SK-N-SH (cell line): ENCODE results near the gene RELB. TPM values are rescaled to one million over a fixed set of nuclear protein-coding genes. Genes with fewer than 3 reads are reported as not detected.
A peak's percentile ranks its signal among the peaks of the same experiment; 100 is the strongest.

Source experiments
- CTCF ChIA-PET: fragments of 300-600, 350-600 bp; formaldehyde crosslinking; extraction: SDS; loops from one replicate; lab custom pipeline; 2021; lab: Yijun Ruan, JAX
- POLR2A ChIA-PET: fragments of 350-600 bp; sonication (Branson Sonifier 250); formaldehyde crosslinking; extraction: SDS; loops from one replicate; lab custom pipeline; 2020; ENCODE audit warnings: antibody characterized with exemption, inconsistent platforms; lab: Yijun Ruan, JAX
- DNase-seq: peaks from one replicate; pipeline ENCODE4 v3.0.0; 2012
- H2AFZ ChIP-seq: fragments of 200-600 bp; sonication (generic); 2 replicates; pipeline ENCODE4 v1.8.1; 2016; ENCODE audit warnings: antibody characterized with exemption, mild to moderate bottlenecking, low read depth
- H3F3A ChIP-seq: fragments of 200-600 bp; sonication (generic); replicated peaks from 2 replicates; pipeline ENCODE3; 2016; ENCODE audit warnings: antibody characterized with exemption, mild to moderate bottlenecking; ENCODE audit not compliant: insufficient read depth
- H3K27ac ChIP-seq, 2 experiments: fragments of 200-500 bp in 1 of 2; fragments of 200-600 bp in 1 of 2; sonication (Bioruptor generic) in 1 of 2; sonication (generic), shearing (Covaris generic) in 1 of 2; 2 replicates each; pipeline versions ENCODE4 v1.5.1 to v1.6.1; 2014 to 2016; ENCODE audit warnings: low read depth in 2 of 2, inconsistent platforms in 1 of 2, low read length in 1 of 2, mild to moderate bottlenecking in 1 of 2, mixed read lengths in 1 of 2
- H3K27me3 ChIP-seq: fragments of 200-600 bp; sonication (generic), shearing (Covaris generic); 2 replicates; pipeline ENCODE4 v1.6.1; 2016; ENCODE audit warnings: mixed run types; ENCODE audit not compliant: insufficient read depth
- H3K36me3 ChIP-seq, 2 experiments: fragments of 200-500 bp in 1 of 2; fragments of 200-600 bp in 1 of 2; sonication (Bioruptor generic) in 1 of 2; sonication (generic) in 1 of 2; replicated peaks in 1 of 2; 2 replicates each; pipeline versions ENCODE3 to v1.5.1; 2014 to 2016; ENCODE audit warnings: low read length in 1 of 2, mild to moderate bottlenecking in 1 of 2; ENCODE audit not compliant: insufficient read depth in 2 of 2, control insufficient read depth in 1 of 2
- H3K4me1 ChIP-seq, 2 experiments: fragments of 200-500 bp in 1 of 2; fragments of 200-600 bp in 1 of 2; sonication (Bioruptor generic) in 1 of 2; sonication (generic), shearing (Covaris generic) in 1 of 2; 2 replicates each; pipeline versions ENCODE4 v1.5.1 to v1.6.1; 2014 to 2016; ENCODE audit warnings: low read depth in 1 of 2, low read length in 1 of 2, mixed run types in 1 of 2; ENCODE audit not compliant: insufficient read depth in 2 of 2, control insufficient read depth in 1 of 2
- H3K4me2 ChIP-seq: fragments of 200-600 bp; sonication (generic), shearing (Covaris generic); 2 replicates; pipeline ENCODE4 v1.6.1; 2017; ENCODE audit warnings: mixed run types
- H3K4me3 ChIP-seq, 2 experiments: fragments of 200-500 bp in 1 of 2; fragments of 200-600 bp in 1 of 2; sonication (Bioruptor generic) in 1 of 2; sonication (generic), shearing (Covaris generic) in 1 of 2; 2 replicates each; pipeline versions ENCODE4 v1.5.1 to v1.8.1; 2014 to 2016; ENCODE audit warnings: low read depth in 2 of 2, inconsistent platforms in 1 of 2, low read length in 1 of 2, mild to moderate bottlenecking in 1 of 2, mixed read lengths in 1 of 2, moderate library complexity in 1 of 2
- H3K79me2 ChIP-seq: fragments of 200-600 bp; sonication (generic); 2 replicates; pipeline ENCODE4 v1.8.1; 2017; ENCODE audit warnings: mild to moderate bottlenecking; ENCODE audit not compliant: insufficient read depth
- H3K9ac ChIP-seq: fragments of 200-600 bp; sonication (generic); 2 replicates; pipeline ENCODE4 v1.6.1; 2017; ENCODE audit warnings: mixed run types
- H3K9me2 ChIP-seq: fragments of 200-600 bp; sonication (generic); 2 replicates; pipeline ENCODE4 v1.6.1; 2017; ENCODE audit warnings: mixed run types
- H3K9me3 ChIP-seq: fragments of 200-600 bp; sonication (generic); 2 replicates; pipeline ENCODE4 v1.6.1; 2017; ENCODE audit warnings: mixed run types, mild to moderate bottlenecking, moderate library complexity
- H4K20me1 ChIP-seq: fragments of 200-600 bp; sonication (generic); 2 replicates; pipeline ENCODE4 v1.6.1; 2017; ENCODE audit warnings: mild to moderate bottlenecking, mixed run types; ENCODE audit not compliant: insufficient read depth
- ELF1 ChIP-seq: IDR thresholded peaks from 2 replicates; pipeline ENCODE4 v1.4.0; 2012
- FOSL2 ChIP-seq: IDR thresholded peaks from 2 replicates; pipeline ENCODE4 v1.4.0; 2012; ENCODE audit warnings: low read depth, mild to moderate bottlenecking, moderate library complexity, borderline replicate concordance
- GATA2 ChIP-seq: sonication (generic); formaldehyde crosslinking; IDR thresholded peaks from 2 replicates; pipeline ENCODE4 v1.5.0; 2020; ENCODE audit warnings: mild to moderate bottlenecking, missing genetic modification reagents
- MAX ChIP-seq: IDR thresholded peaks from 2 replicates; pipeline ENCODE4 v1.4.0; 2012; ENCODE audit warnings: low read depth
- MEF2A ChIP-seq: IDR thresholded peaks from 2 replicates; pipeline ENCODE4 v1.4.0; 2012; ENCODE audit warnings: low read depth, borderline replicate concordance
- MXI1 ChIP-seq: IDR thresholded peaks from 2 replicates; pipeline ENCODE4 v1.6.1; 2012; ENCODE audit warnings: mild to moderate bottlenecking, low read depth, low read length, improper control_type of control experiment
- RAD21 ChIP-seq: IDR thresholded peaks from 2 replicates; pipeline ENCODE4 v1.6.1; 2012; ENCODE audit warnings: mild to moderate bottlenecking, low read length
- RFX5 ChIP-seq: IDR thresholded peaks from 2 replicates; pipeline ENCODE4 v1.6.1; 2012; ENCODE audit warnings: mild to moderate bottlenecking, improper control_type of control experiment, low read length
- SIN3A ChIP-seq: IDR thresholded peaks from 2 replicates; pipeline ENCODE4 v1.6.1; 2012; ENCODE audit warnings: low read depth, mild to moderate bottlenecking, low read length, moderate library complexity, borderline replicate concordance
- SMC3 ChIP-seq: IDR thresholded peaks from 2 replicates; pipeline ENCODE4 v1.6.1; 2012; ENCODE audit warnings: low read depth, low read length, improper control_type of control experiment
- TAF1 ChIP-seq: IDR thresholded peaks from 2 replicates; pipeline ENCODE4 v1.6.1; 2012; ENCODE audit warnings: low read depth, mild to moderate bottlenecking, low read length, moderate library complexity, borderline replicate concordance
- TCF12 ChIP-seq: IDR thresholded peaks from 2 replicates; pipeline ENCODE4 v1.4.0; 2012
- USF2 ChIP-seq: fragments of 150-350 bp; IDR thresholded peaks from 2 replicates; pipeline ENCODE4 v1.6.1; 2017; ENCODE audit warnings: antibody characterized with exemption, low read length, low read depth, borderline replicate concordance
- WGBS: methylation state at CpG from one replicate; pipeline ENCODE4 v1.1.6; 2017; ENCODE audit warnings: low lambda C conversion rate; 5-methylcytosine and 5-hydroxymethylcytosine counted together
- polyA plus RNA-seq, 3 experiments: library from polyadenylated mRNA; depleted of rRNA; stranded (reverse); fragments of >200 nt; gene quantifications; 2 replicates each; pipeline ENCODE4 v1.2.3, GENCODE V29; 2012

The RELB gene
- polyA plus RNA-seq, 1 of the 3 experiments (the other 2 are of a cell fraction), result 12.6 TPM

- 97% methylated on average over 5 of the region's 6 CpGs for WGBS
- no peak overlapping the region for H3K27ac ChIP-seq
- no peak overlapping the region for H3K4me2 ChIP-seq
- no peak for TF ChIP-seq ELF1
- TF ChIP-seq TCF12, result no peak
- no peak for TF ChIP-seq GATA2
- TF ChIP-seq MEF2A, result no peak
- TF ChIP-seq FOSL2, result no peak
- TF ChIP-seq USF2, result no peak
- no peaks in the 10 kb centered on the region for H3K27me3 ChIP-seq
- no peaks in the 10 kb centered on the region for H3K79me2 ChIP-seq
- H4K20me1 ChIP-seq, result no peaks in the 10 kb centered on the region
- H3F3A ChIP-seq, result peaks cover 4% of the 10 kb centered on the region
- H2AFZ ChIP-seq, result no peak overlapping the region
- no peak overlapping the region for H3K9ac ChIP-seq
- ChIA-PET CTCF (interaction anchor here (5.5 kb wide), 1 partner anchor 11 kb away, joined by 43 read pairs; no protein-coding TSS in a partner anchor), POLR2A (no interaction called here)
- H3K36me3 ChIP-seq, result peaks cover 4 to 39% of the 10 kb centered on the region in 2 experiments
- H3K9me3 ChIP-seq, result no peaks in the 10 kb centered on the region
- no peak for DNase-seq
- no peaks in the 10 kb centered on the region for H3K9me2 ChIP-seq
- no peak overlapping the region for H3K4me3 ChIP-seq
- H3K4me1 ChIP-seq, result no peaks in the 10 kb centered on the region
These were observed 69.0 kb downstream of the RELB start for GRCh38 chr19:45070214-45070613.

- peak; percentile 31 for DNase-seq
- Histone ChIP-seq H3K4me2 (no peak overlapping the region), H3K9me2 (no peaks in the 10 kb centered on the region), H3K27ac (no peak overlapping the region), H3K9ac (no peak overlapping the region), H4K20me1 (no peaks in the 10 kb centered on the region), H3K79me2 (no peaks in the 10 kb centered on the region), H3K36me3 (peaks cover 4 to 39% of the 10 kb centered on the region in 2 experiments), H3K4me3 (no peak overlapping the region), H3F3A (peaks cover 4% of the 10 kb centered on the region), H3K4me1 (no peaks in the 10 kb centered on the region), H2AFZ (no peak overlapping the region), H3K27me3 (no peaks in the 10 kb centered on the region), H3K9me3 (no peaks in the 10 kb centered on the region)
- TF ChIP-seq MAX, result no peak
- no peak for TF ChIP-seq RAD21
- no peak for TF ChIP-seq TAF1
- no peak for TF ChIP-seq RFX5
- TF ChIP-seq MXI1, result no peak
- TF ChIP-seq SIN3A, result no peak
- no peak for TF ChIP-seq SMC3
- 90% methylated on average over 8 of the region's 19 CpGs for WGBS
- ChIA-PET CTCF (interaction anchor here (5.5 kb wide), 1 partner anchor 12 kb away, joined by 43 read pairs; no protein-coding TSS in a partner anchor), POLR2A (no interaction called here)
These were observed 69.7 kb downstream of the RELB start for GRCh38 chr19:45070861-45071544.
